Ishikawa (cell line): ENCODE results near the gene KRTAP6-2.

Source experiments
- CEBPB ChIP-seq: IDR thresholded peaks from 2 replicates; pipeline ENCODE4 v1.6.1; 2012
- CREB1 ChIP-seq: IDR thresholded peaks from 2 replicates; pipeline ENCODE4 v1.6.1; 2012; ENCODE audit warnings: low read depth
- FOXM1 ChIP-seq: IDR thresholded peaks from 2 replicates; pipeline ENCODE4 v1.6.1; 2012; ENCODE audit warnings: low read depth, borderline replicate concordance
- MAX ChIP-seq: IDR thresholded peaks from 2 replicates; pipeline ENCODE4 v1.6.1; 2012
- NFIC ChIP-seq: IDR thresholded peaks from 2 replicates; pipeline ENCODE4 v1.6.1; 2012
- RAD21 ChIP-seq: IDR thresholded peaks from 2 replicates; pipeline ENCODE4 v1.6.1; 2012; ENCODE audit warnings: low read depth
- REST ChIP-seq: IDR thresholded peaks from 2 replicates; pipeline ENCODE4 v1.6.1; 2012; ENCODE audit warnings: low read depth, mild to moderate bottlenecking
- TEAD4 ChIP-seq: IDR thresholded peaks from 2 replicates; pipeline ENCODE4 v1.6.1; 2012
- YY1 ChIP-seq: IDR thresholded peaks from 2 replicates; pipeline ENCODE4 v1.6.1; 2012; ENCODE audit warnings: low read depth

GRCh38 chr21:30616125-30616524, 17.4 kb upstream of the KRTAP6-2 start, which contains the start of gene KRTAP20-1:
- no peak for TF ChIP-seq REST
- no peak for TF ChIP-seq CEBPB
- TF ChIP-seq CREB1, result no peak
- TF ChIP-seq FOXM1, result no peak
- TF ChIP-seq MAX, result no peak
- no peak for TF ChIP-seq NFIC
- no peak for TF ChIP-seq YY1
- TF ChIP-seq TEAD4, result no peak
- TF ChIP-seq RAD21, result no peak
